Breast epithelium (tissue), 4 donors: ENCODE results near the gene KIAA0408. TPM values are rescaled to one million over a fixed set of nuclear protein-coding genes. Genes with fewer than 3 reads are reported as not detected.

Experiments used
- DNase-seq, 2 donors: peaks; one replicate each; pipeline ENCODE4 v3.0.0-alpha.2; 2019; ENCODE audit warnings: low spot score in 2 of 2
- H3K27ac ChIP-seq, 2 donors: fragments of 200-600 bp; sonication (generic) in 1 of 2; one replicate each; pipeline ENCODE4 v1.5.1; 2016 to 2019; ENCODE audit warnings: mild to moderate bottlenecking in 1 of 2
- H3K27me3 ChIP-seq, 2 donors: fragments of 200-600 bp; sonication (generic) in 1 of 2; one replicate each; pipeline versions ENCODE4 v1.5.1 to v1.6.0; 2017 to 2019; ENCODE audit warnings: control low read depth in 1 of 2, mild to moderate bottlenecking in 1 of 2
- H3K36me3 ChIP-seq: fragments of 200-600 bp; one replicate; pipeline ENCODE4 v1.5.1; 2019
- H3K4me1 ChIP-seq, 2 donors: fragments of 200-600 bp; sonication (generic); one replicate each; pipeline ENCODE4 v1.5.1; 2016 to 2019; ENCODE audit warnings: control low read depth in 1 of 2
- H3K4me3 ChIP-seq, 3 donors: fragments of 200-600 bp; sonication (generic); 1 replicate in 2 of 3; 2 replicates in 1 of 3; pipeline ENCODE4 v1.5.1; 2016 to 2019; ENCODE audit warnings: mild to moderate bottlenecking in 3 of 3, moderate library complexity in 2 of 3
- H3K9me3 ChIP-seq, 2 donors: fragments of 200-600 bp; sonication (generic) in 1 of 2; one replicate each; pipeline ENCODE4 v1.5.1; 2016 to 2019; ENCODE audit warnings: control low read depth in 1 of 2
- POLR2A ChIP-seq: fragments of 450-650 bp; IDR thresholded peaks from one replicate; pipeline ENCODE4 v1.6.1; 2016; ENCODE audit warnings: antibody characterized with exemption, mild to moderate bottlenecking, moderate library complexity
- POLR2AphosphoS5 ChIP-seq, 3 donors: sonication (generic); formaldehyde crosslinking; IDR thresholded peaks; one replicate each; pipeline ENCODE4 v1.6.1; 2017; ENCODE audit warnings: antibody characterized with exemption in 3 of 3
- intact Hi-C: fragments of 100-400 bp; cut with DNase I; formaldehyde crosslinking; loops from one replicate; pipeline ENCODE4 v1.15.1; 2023; ENCODE audit warnings: low total_unique reads
- total RNA-seq, 3 donors: library from RNA; depleted of rRNA; stranded (reverse); fragments of >200 nt; gene quantifications; one replicate each; pipeline ENCODE4 v1.1.0, GENCODE V29; 2016
- TF ChIP-seq, protein P1 (sequence below), 3 donors: fragments of 450-650 bp; IDR thresholded peaks; one replicate each; pipeline ENCODE4 v1.5.1; 2016 to 2017; ENCODE audit warnings: antibody characterized with exemption in 3 of 3, mild to moderate bottlenecking in 3 of 3, moderate library complexity in 3 of 3

Gene KIAA0408
- total RNA-seq, 3 donors from 2014 or later = 2.2 to 42.7 (median 3.3) TPM

DNA sequence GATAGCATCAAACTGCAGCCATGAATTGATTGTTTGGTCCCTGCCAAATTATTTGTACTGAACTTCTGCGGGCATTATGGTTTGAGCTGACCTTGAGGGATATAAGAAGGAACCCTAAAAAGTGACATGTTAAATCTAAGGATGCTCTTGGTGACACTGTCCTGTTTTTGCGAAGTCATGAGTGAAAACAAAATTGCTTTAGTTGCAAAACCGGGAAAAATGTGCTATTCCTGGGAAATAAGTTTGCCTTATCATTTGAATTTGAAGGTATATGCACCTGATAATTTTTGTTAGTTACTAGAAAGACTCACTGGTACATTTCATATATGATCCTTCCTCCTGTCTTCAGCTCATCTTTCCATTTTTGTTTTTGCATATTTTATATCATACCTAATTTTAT lies 7.8 kb downstream of the KIAA0408 start:
- no peaks in the 10 kb centered on the region for H3K4me1 ChIP-seq
- no peak for DNase-seq
- intact Hi-C loops = loop anchor here (10.0 kb wide), 1 partner anchor 203 kb away; no protein-coding TSS in a partner anchor
- no peaks in the 10 kb centered on the region for H3K27me3 ChIP-seq
- H3K4me3 ChIP-seq = no peak overlapping the region
- TF ChIP-seq, protein P1, sequence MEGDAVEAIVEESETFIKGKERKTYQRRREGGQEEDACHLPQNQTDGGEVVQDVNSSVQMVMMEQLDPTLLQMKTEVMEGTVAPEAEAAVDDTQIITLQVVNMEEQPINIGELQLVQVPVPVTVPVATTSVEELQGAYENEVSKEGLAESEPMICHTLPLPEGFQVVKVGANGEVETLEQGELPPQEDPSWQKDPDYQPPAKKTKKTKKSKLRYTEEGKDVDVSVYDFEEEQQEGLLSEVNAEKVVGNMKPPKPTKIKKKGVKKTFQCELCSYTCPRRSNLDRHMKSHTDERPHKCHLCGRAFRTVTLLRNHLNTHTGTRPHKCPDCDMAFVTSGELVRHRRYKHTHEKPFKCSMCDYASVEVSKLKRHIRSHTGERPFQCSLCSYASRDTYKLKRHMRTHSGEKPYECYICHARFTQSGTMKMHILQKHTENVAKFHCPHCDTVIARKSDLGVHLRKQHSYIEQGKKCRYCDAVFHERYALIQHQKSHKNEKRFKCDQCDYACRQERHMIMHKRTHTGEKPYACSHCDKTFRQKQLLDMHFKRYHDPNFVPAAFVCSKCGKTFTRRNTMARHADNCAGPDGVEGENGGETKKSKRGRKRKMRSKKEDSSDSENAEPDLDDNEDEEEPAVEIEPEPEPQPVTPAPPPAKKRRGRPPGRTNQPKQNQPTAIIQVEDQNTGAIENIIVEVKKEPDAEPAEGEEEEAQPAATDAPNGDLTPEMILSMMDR (IDR thresholded peaks at IDR 0.05) = no peak
- TF ChIP-seq POLR2AphosphoS5 (IDR thresholded peaks at IDR 0.05) (no peak), POLR2A (no peak)
- no peaks in the 10 kb centered on the region for H3K9me3 ChIP-seq
- H3K36me3 ChIP-seq = no peaks in the 10 kb centered on the region
- H3K27ac ChIP-seq = no peak overlapping the region

- intact Hi-C loops = no loop called here
- Histone ChIP-seq H3K4me3 (no peak overlapping the region), H3K36me3 (no peaks in the 10 kb centered on the region), H3K4me1 (no peaks in the 10 kb centered on the region), H3K27me3 (no peaks in the 10 kb centered on the region), H3K27ac (no peak overlapping the region), H3K9me3 (no peaks in the 10 kb centered on the region)
- no peak for DNase-seq
- no peak for TF ChIP-seq POLR2A
- TF ChIP-seq POLR2AphosphoS5 (IDR thresholded peaks at IDR 0.05) = no peak
- TF ChIP-seq, protein P1 (IDR thresholded peaks at IDR 0.05) = no peak
These were observed 11.4 kb downstream of the KIAA0408 start for GRCh38 chr6:127447780-127448179.

DNA sequence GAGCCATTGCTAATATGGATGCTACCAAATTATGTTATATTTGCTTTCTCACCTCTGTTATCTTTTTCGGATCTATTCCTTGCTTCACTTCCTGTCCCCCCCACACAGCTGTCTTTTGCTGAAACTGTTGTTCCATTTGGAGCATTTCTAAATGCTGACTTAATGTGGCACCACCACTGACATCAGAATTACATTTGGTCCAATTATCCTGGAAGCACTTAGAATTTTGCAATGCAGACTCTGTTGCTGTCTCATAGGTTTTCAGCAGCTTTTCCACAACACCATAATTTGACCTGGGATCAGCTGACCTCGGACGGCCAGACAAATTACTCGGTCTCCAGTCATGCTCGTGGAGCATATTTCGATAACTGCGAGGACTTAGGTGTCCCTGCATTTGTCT lies 12.8 kb downstream of the KIAA0408 start:
- no peaks in the 10 kb centered on the region for H3K4me1 ChIP-seq
- no peak for TF ChIP-seq POLR2AphosphoS5 (IDR thresholded peaks at IDR 0.05)
- TF ChIP-seq, protein P1 (IDR thresholded peaks at IDR 0.05) = no peak
- no peak for TF ChIP-seq POLR2A
- no peak overlapping the region for H3K27ac ChIP-seq
- no peak overlapping the region for H3K4me3 ChIP-seq
- no peaks in the 10 kb centered on the region for H3K36me3 ChIP-seq
- H3K27me3 ChIP-seq = no peaks in the 10 kb centered on the region
- no peaks in the 10 kb centered on the region for H3K9me3 ChIP-seq
- no peak for DNase-seq
- intact Hi-C loops = no loop called here

DNA sequence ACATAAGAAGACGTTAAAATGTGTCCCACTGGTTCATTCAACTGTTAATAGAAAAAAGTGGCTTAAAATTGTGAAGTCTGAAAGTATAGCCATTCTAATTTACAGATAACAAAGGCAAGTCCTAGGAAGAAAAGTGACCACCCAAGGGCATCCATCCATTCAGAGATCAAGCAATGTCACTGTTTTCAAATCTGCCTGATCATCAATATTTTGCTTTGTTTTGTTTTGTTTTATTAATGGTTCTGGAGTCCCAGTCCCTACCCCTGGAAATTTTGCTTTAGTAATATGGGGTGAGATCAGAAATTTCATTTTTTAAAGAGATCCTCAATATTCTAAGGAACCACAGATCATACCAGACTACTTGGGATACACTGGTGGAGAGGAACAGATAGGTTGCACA lies 17.3 kb downstream of the KIAA0408 start:
- Histone ChIP-seq H3K27me3 (no peaks in the 10 kb centered on the region), H3K9me3 (no peaks in the 10 kb centered on the region), H3K4me3 (no peak overlapping the region), H3K36me3 (no peaks in the 10 kb centered on the region), H3K27ac (no peak overlapping the region), H3K4me1 (no peaks in the 10 kb centered on the region)
- intact Hi-C loops = no loop called here
- TF ChIP-seq POLR2AphosphoS5 (IDR thresholded peaks at IDR 0.05) (no peak), POLR2A (no peak)
- TF ChIP-seq, protein P1 (IDR thresholded peaks at IDR 0.05) = no peak
- DNase-seq = no peak

DNA sequence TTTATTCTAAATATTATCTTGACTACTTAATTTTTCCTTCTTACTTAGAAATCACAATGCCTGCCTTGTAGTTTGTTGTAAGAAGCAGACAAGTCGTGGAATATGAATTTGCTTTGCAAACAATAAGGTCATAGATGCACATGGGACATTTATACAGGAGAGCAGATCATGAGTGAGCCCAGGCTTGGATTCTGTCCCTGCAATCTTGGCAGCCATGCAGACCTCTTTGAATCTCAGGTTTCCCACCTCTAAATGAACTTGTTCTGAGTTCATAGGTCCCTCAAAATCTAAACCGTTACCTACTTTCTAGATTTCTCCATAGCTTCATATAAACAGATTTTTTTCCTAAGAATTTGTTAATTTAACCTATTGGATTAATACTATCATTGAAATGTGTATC lies 19.5 kb downstream of the KIAA0408 start:
- Histone ChIP-seq H3K4me3 (no peak overlapping the region), H3K4me1 (no peaks in the 10 kb centered on the region), H3K36me3 (no peaks in the 10 kb centered on the region), H3K9me3 (no peaks in the 10 kb centered on the region), H3K27me3 (no peaks in the 10 kb centered on the region), H3K27ac (no peak overlapping the region)
- intact Hi-C loops = no loop called here
- TF ChIP-seq, protein P1 (IDR thresholded peaks at IDR 0.05) = no peak
- TF ChIP-seq POLR2A (no peak), POLR2AphosphoS5 (IDR thresholded peaks at IDR 0.05) (no peak)
- DNase-seq = no peak
